ENCODE results near the gene SPOCK1. TPM values are rescaled to one million over a fixed set of nuclear protein-coding genes. Genes with fewer than 3 reads are reported as not detected.

SPOCK1 gene
- polyA plus RNA-seq, 3 donors: 1.8 to 5.7 (median 2.1) TPM

- H4K20me1 ChIP-seq (ENCODE audit: insufficient read depth, low read length): no peaks in the 10 kb centered on the region
- DNase-seq: no peak
- H3K4me3 ChIP-seq (replicated peaks in 1 of 3; ENCODE audit: low read depth in 2 of 3, low read length in 3 of 3): no peak overlapping the region
- H3K4me1 Mint-ChIP-seq: no peaks in the 10 kb centered on the region
- intact Hi-C loops (cut with micrococcal nuclease): no loop called here
- 60% methylated on average over 4 of the region's 8 CpGs for WGBS (ENCODE audit: insufficient coverage)
- H3K27me3 Mint-ChIP-seq (ENCODE audit: low read depth in 3 of 3): peaks cover 5 to 6% (median 6%) of the 10 kb centered on the region in 3 donors
- no peaks in the 10 kb centered on the region for H3K36me3 Mint-ChIP-seq
- no peak overlapping the region for H3K4me2 ChIP-seq (replicated peaks; ENCODE audit: extremely low read depth, low read length, poor library complexity, severe bottlenecking)
- TF ChIP-seq CTCF (IDR thresholded peaks at IDR 0.05): no peak
- no peak overlapping the region for H2AFZ ChIP-seq (ENCODE audit: insufficient read depth, low read depth, low read length, poor library complexity, severe bottlenecking)
- H3K27ac Mint-ChIP-seq: no peak overlapping the region
- H3K4me3 Mint-ChIP-seq: no peak overlapping the region
- no peak overlapping the region for H3K9ac ChIP-seq (ENCODE audit: insufficient read depth, low read length, poor library complexity, severe bottlenecking)
- H3K79me2 ChIP-seq (ENCODE audit: insufficient read depth, low read length): no peaks in the 10 kb centered on the region
- H3K9me3 Mint-ChIP-seq: peaks cover 0 to 3% (median 0%) of the 10 kb centered on the region in 7 donors
- H3K27ac ChIP-seq (ENCODE audit: low read depth in 1 of 2, low read length in 2 of 2): no peak overlapping the region
- H3K9me3 ChIP-seq (replicated peaks in 1 of 2; ENCODE audit: control insufficient read depth in 1 of 2, insufficient read depth in 1 of 2, low read length in 2 of 2): no peaks in the 10 kb centered on the region
- H3K27me3 ChIP-seq (ENCODE audit: control insufficient read depth in 2 of 2, insufficient read depth in 2 of 2, low read length in 2 of 2): no peaks in the 10 kb centered on the region
- no peaks in the 10 kb centered on the region for H3K36me3 ChIP-seq (replicated peaks in 1 of 2; ENCODE audit: control insufficient read depth in 1 of 2, insufficient read depth in 2 of 2, low read length in 2 of 2)
- no peaks in the 10 kb centered on the region for H3K4me1 ChIP-seq (ENCODE audit: control insufficient read depth in 1 of 2, insufficient read depth in 2 of 2, low read length in 2 of 2)
These were observed 352.7 kb downstream of the SPOCK1 start for GRCh38 chr5:137146402-137146890.

- DNase-seq: no peak
- Histone ChIP-seq H3K4me1 (ENCODE audit: control insufficient read depth in 1 of 2, insufficient read depth in 2 of 2, low read length in 2 of 2) (no peaks in the 10 kb centered on the region), H4K20me1 (ENCODE audit: insufficient read depth, low read length) (no peaks in the 10 kb centered on the region), H3K9me3 (replicated peaks in 1 of 2; ENCODE audit: control insufficient read depth in 1 of 2, insufficient read depth in 1 of 2, low read length in 2 of 2) (no peaks in the 10 kb centered on the region), H3K36me3 (replicated peaks in 1 of 2; ENCODE audit: control insufficient read depth in 1 of 2, insufficient read depth in 2 of 2, low read length in 2 of 2) (no peaks in the 10 kb centered on the region), H3K27ac (ENCODE audit: low read depth in 1 of 2, low read length in 2 of 2) (no peak overlapping the region), H3K4me3 (replicated peaks in 1 of 3; ENCODE audit: low read depth in 2 of 3, low read length in 3 of 3) (no peak overlapping the region), H3K79me2 (ENCODE audit: insufficient read depth, low read length) (no peaks in the 10 kb centered on the region), H2AFZ (ENCODE audit: insufficient read depth, low read depth, low read length, poor library complexity, severe bottlenecking) (no peak overlapping the region), H3K27me3 (ENCODE audit: control insufficient read depth in 2 of 2, insufficient read depth in 2 of 2, low read length in 2 of 2) (no peaks in the 10 kb centered on the region), H3K4me2 (replicated peaks; ENCODE audit: extremely low read depth, low read length, poor library complexity, severe bottlenecking) (no peak overlapping the region), H3K9ac (ENCODE audit: insufficient read depth, low read length, poor library complexity, severe bottlenecking) (no peak overlapping the region)
- intact Hi-C loops (cut with micrococcal nuclease): no loop called here
- Mint-ChIP-seq H3K4me3 (no peak overlapping the region), H3K27me3 (ENCODE audit: low read depth in 3 of 3) (peaks cover 5 to 6% (median 6%) of the 10 kb centered on the region in 3 donors), H3K36me3 (no peaks in the 10 kb centered on the region), H3K27ac (peak overlapping the region in 1 of 7 donors; percentile 38), H3K9me3 (peaks cover 0 to 2% (median 0%) of the 10 kb centered on the region in 7 donors), H3K4me1 (no peaks in the 10 kb centered on the region)
- TF ChIP-seq CTCF (IDR thresholded peaks at IDR 0.05): no peak
- WGBS (ENCODE audit: insufficient coverage): 33% methylated on average over 1 of the region's 2 CpGs
These were observed 353.4 kb downstream of the SPOCK1 start for GRCh38 chr5:137145721-137146120.
